ENCODE data around the gene AGBL4.

The AGBL4 gene

GRCh38 chr1:49163031-49163430 lies 860.7 kb downstream of the AGBL4 start:
- no peak for DNase-seq

- no peak for DNase-seq
These were observed 863.1 kb downstream of the AGBL4 start for GRCh38 chr1:49160677-49161076.

- no peak for DNase-seq
These were observed 887.0 kb downstream of the AGBL4 start for GRCh38 chr1:49136738-49137251.

- DNase-seq = no peak
These were observed 898.0 kb downstream of the AGBL4 start for GRCh38 chr1:49125746-49126145.

- no peak for DNase-seq
These were observed 911.8 kb downstream of the AGBL4 start for GRCh38 chr1:49111931-49112330.

GRCh38 chr1:49106445-49106844 lies 917.3 kb downstream of the AGBL4 start:
- DNase-seq = no peak

- no peak for DNase-seq
These were observed 919.2 kb downstream of the AGBL4 start for GRCh38 chr1:49104575-49104974.

- DNase-seq = no peak
These were observed 921.0 kb downstream of the AGBL4 start for GRCh38 chr1:49102752-49103151.

- DNase-seq = no peak
These were observed 924.9 kb downstream of the AGBL4 start for GRCh38 chr1:49098866-49099265.

- DNase-seq = no peak
These were observed 937.4 kb downstream of the AGBL4 start for GRCh38 chr1:49086327-49086726.

GRCh38 chr1:49085079-49085478 lies 938.7 kb downstream of the AGBL4 start:
- DNase-seq = no peak

- no peak for DNase-seq
These were observed 963.0 kb downstream of the AGBL4 start for GRCh38 chr1:49060766-49061165.

GRCh38 chr1:49059087-49059486 lies 964.7 kb downstream of the AGBL4 start:
- DNase-seq = no peak

- DNase-seq = no peak
These were observed 971.7 kb downstream of the AGBL4 start for GRCh38 chr1:49052102-49052501.

GRCh38 chr1:49051647-49052046 lies 972.1 kb downstream of the AGBL4 start:
- DNase-seq = no peak

GRCh38 chr1:49050041-49050440 lies 973.7 kb downstream of the AGBL4 start:
- DNase-seq = no peak

GRCh38 chr1:49048188-49048587 lies 975.6 kb downstream of the AGBL4 start:
- no peak for DNase-seq

- DNase-seq = no peak
These were observed 977.4 kb downstream of the AGBL4 start for GRCh38 chr1:49046305-49046704.

GRCh38 chr1:49045371-49045770 lies 978.4 kb downstream of the AGBL4 start:
- DNase-seq = no peak

GRCh38 chr1:49036700-49037099 lies 987.1 kb downstream of the AGBL4 start:
- no peak for DNase-seq

GRCh38 chr1:49028396-49028795 lies 995.4 kb downstream of the AGBL4 start:
- no peak for DNase-seq

- no peak for DNase-seq
These were observed 997.4 kb downstream of the AGBL4 start for GRCh38 chr1:49026230-49026811.

- DNase-seq = no peak
These were observed 1007.5 kb downstream of the AGBL4 start for GRCh38 chr1:49016030-49016977.

- DNase-seq = no peak
These were observed 1010.7 kb downstream of the AGBL4 start for GRCh38 chr1:49013079-49013478.
